ENCODE data around the gene UGDH. TPM values are rescaled to one million over a fixed set of nuclear protein-coding genes. Genes with fewer than 3 reads are reported as not detected.

UGDH gene
- 32.3 TPM for total RNA-seq (ENCODE audit: unreplicated experiment)
- long read RNA-seq, transcript UGDH-201 (12 exons, 3,216 nt), result major isoform, 14 of 22 reads
- long read RNA-seq, partial matches to known transcripts, result 0 of 22 reads
- long read RNA-seq, other reads (novel, unspliced or antisense), result 6 of 22 reads

GRCh38 chr4:39527296-39528060 lies at the start of gene UGDH:
UGDH (minus strand) TSS chr4:39527439; CDS start chr4:39521512, 5,927 bp downstream.
- Mint-ChIP-seq H3K27me3 (ENCODE audit: unreplicated experiment) (peaks cover 7% of the 10 kb centered on the region), H3K27ac (ENCODE audit: unreplicated experiment) (peak within 1 kb of the TSS; percentile 99), H3K4me1 (ENCODE audit: low read depth, unreplicated experiment) (peaks cover 4% of the 10 kb centered on the region), H3K36me3 (ENCODE audit: unreplicated experiment) (peaks cover 24% of the 10 kb centered on the region), H3K9me3 (ENCODE audit: unreplicated experiment) (peaks cover 16% of the 10 kb centered on the region), H3K4me3 (ENCODE audit: unreplicated experiment) (peak within 1 kb of the TSS; percentile 100)
- TF ChIP-seq CTCF (IDR thresholded peaks at IDR 0.05; ENCODE audit: partially characterized antibody, unreplicated experiment), result no peak
- DNase-seq, result peak; percentile 97

GRCh38 chr4:39574946-39575345 lies 47.7 kb upstream of the UGDH start:
- no peak for TF ChIP-seq CTCF (IDR thresholded peaks at IDR 0.05; ENCODE audit: partially characterized antibody, unreplicated experiment)
- Mint-ChIP-seq H3K27me3 (ENCODE audit: unreplicated experiment) (peaks cover 2% of the 10 kb centered on the region), H3K9me3 (ENCODE audit: unreplicated experiment) (no peaks in the 10 kb centered on the region), H3K36me3 (ENCODE audit: unreplicated experiment) (no peaks in the 10 kb centered on the region), H3K27ac (ENCODE audit: unreplicated experiment) (no peak overlapping the region), H3K4me3 (ENCODE audit: unreplicated experiment) (no peak overlapping the region), H3K4me1 (ENCODE audit: low read depth, unreplicated experiment) (no peaks in the 10 kb centered on the region)
- no peak for DNase-seq

GRCh38 chr4:39571504-39571903 lies 44.3 kb upstream of the UGDH start:
- no peaks in the 10 kb centered on the region for H3K9me3 Mint-ChIP-seq (ENCODE audit: unreplicated experiment)

GRCh38 chr4:39571054-39571453 lies 43.8 kb upstream of the UGDH start:
- Mint-ChIP-seq H3K27ac (ENCODE audit: unreplicated experiment) (no peak overlapping the region), H3K36me3 (ENCODE audit: unreplicated experiment) (peaks cover 4% of the 10 kb centered on the region), H3K4me1 (ENCODE audit: low read depth, unreplicated experiment) (no peaks in the 10 kb centered on the region), H3K9me3 (ENCODE audit: unreplicated experiment) (no peaks in the 10 kb centered on the region), H3K4me3 (ENCODE audit: unreplicated experiment) (no peak overlapping the region), H3K27me3 (ENCODE audit: unreplicated experiment) (peaks cover 2% of the 10 kb centered on the region)
- no peak for TF ChIP-seq CTCF (IDR thresholded peaks at IDR 0.05; ENCODE audit: partially characterized antibody, unreplicated experiment)
- no peak for DNase-seq

More at GRCh38 chr4:39571504-39571903, 44.3 kb upstream of the UGDH start:
- DNase-seq, result no peak
- H3K4me1 Mint-ChIP-seq (ENCODE audit: low read depth, unreplicated experiment), result no peaks in the 10 kb centered on the region
- H3K27me3 Mint-ChIP-seq (ENCODE audit: unreplicated experiment), result peaks cover 2% of the 10 kb centered on the region
- H3K36me3 Mint-ChIP-seq (ENCODE audit: unreplicated experiment), result no peaks in the 10 kb centered on the region
- H3K4me3 Mint-ChIP-seq (ENCODE audit: unreplicated experiment), result no peak overlapping the region
- H3K27ac Mint-ChIP-seq (ENCODE audit: unreplicated experiment), result no peak overlapping the region
- TF ChIP-seq CTCF (IDR thresholded peaks at IDR 0.05; ENCODE audit: partially characterized antibody, unreplicated experiment), result no peak

GRCh38 chr4:39569209-39569608 lies 42.0 kb upstream of the UGDH start:
- H3K36me3 Mint-ChIP-seq (ENCODE audit: unreplicated experiment), result peaks cover 16% of the 10 kb centered on the region
- H3K4me1 Mint-ChIP-seq (ENCODE audit: low read depth, unreplicated experiment), result no peaks in the 10 kb centered on the region
- peaks cover 6% of the 10 kb centered on the region for H3K27me3 Mint-ChIP-seq (ENCODE audit: unreplicated experiment)
- H3K4me3 Mint-ChIP-seq (ENCODE audit: unreplicated experiment), result no peak overlapping the region
- DNase-seq, result no peak
- H3K27ac Mint-ChIP-seq (ENCODE audit: unreplicated experiment), result no peak overlapping the region
- no peak for TF ChIP-seq CTCF (IDR thresholded peaks at IDR 0.05; ENCODE audit: partially characterized antibody, unreplicated experiment)
- no peaks in the 10 kb centered on the region for H3K9me3 Mint-ChIP-seq (ENCODE audit: unreplicated experiment)

All from glutamatergic neuron (in vitro differentiated cells).